ENCODE results near the gene AURKA. TPM values are rescaled to one million over a fixed set of nuclear protein-coding genes. Genes with fewer than 3 reads are reported as not detected.

The AURKA gene
- polyA plus RNA-seq, 1 donor (not counting 4 experiments of a cell fraction or from before 2014, with no cell fraction given): 36.1 TPM

DNA sequence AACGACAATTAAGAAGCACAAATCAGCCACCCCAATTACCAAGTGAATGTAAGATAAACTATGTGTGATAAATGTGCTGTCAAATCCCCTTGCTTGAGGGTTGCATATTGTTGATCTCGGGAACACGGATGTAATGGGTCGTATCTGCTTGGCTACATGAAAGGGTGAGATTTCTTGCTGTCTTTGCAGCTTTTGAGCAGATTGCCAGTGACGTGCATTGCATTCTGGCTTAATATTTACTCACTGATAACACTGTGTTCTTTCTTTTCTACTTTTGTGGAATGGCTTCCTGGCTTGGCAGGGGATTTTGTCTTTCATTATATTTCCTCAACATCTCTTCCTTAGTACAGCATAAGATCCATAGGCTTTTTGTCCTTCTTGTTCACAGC is 43.7 kb downstream of the AURKA start:
- Histone ChIP-seq H3K4me3 (ENCODE audit: control insufficient read depth in 2 of 3, extremely low read depth in 1 of 3, insufficient read depth in 2 of 3, low read depth in 1 of 3, low read length in 3 of 3) (no peak overlapping the region), H3K9ac (ENCODE audit: control insufficient read depth, extremely low read depth, insufficient read depth, low read length) (no peak overlapping the region), H3K4me2 (ENCODE audit: control insufficient read depth, extremely low read depth, insufficient read depth, low read depth, low read length) (no peak overlapping the region), H3K27me3 (ENCODE audit: control insufficient read depth, extremely low read depth, insufficient read depth, low read length) (peaks cover 3% of the 10 kb centered on the region), H3K36me3 (ENCODE audit: control insufficient read depth in 2 of 2, extremely low read depth in 1 of 2, insufficient read depth in 2 of 2, low read length in 2 of 2) (no peaks in the 10 kb centered on the region), H3K79me2 (ENCODE audit: control insufficient read depth, insufficient read depth, low read length) (no peaks in the 10 kb centered on the region), H3K9me3 (ENCODE audit: control insufficient read depth, low read depth, low read length) (no peaks in the 10 kb centered on the region), H2AFZ (ENCODE audit: control insufficient read depth, low read length) (no peak overlapping the region), H3K4me1 (ENCODE audit: control insufficient read depth, extremely low read depth, insufficient read depth, low read length) (peaks cover 3% of the 10 kb centered on the region), H3K27ac (ENCODE audit: control insufficient read depth, insufficient read depth, low read length) (no peak overlapping the region), H3K9me1 (ENCODE audit: control insufficient read depth, extremely low read depth, insufficient read depth, low read length) (no peaks in the 10 kb centered on the region), H4K20me1 (ENCODE audit: control insufficient read depth, extremely low read depth, insufficient read depth, low read length) (no peaks in the 10 kb centered on the region)
- DNase-seq (ENCODE audit: low read depth, low spot score) (no peak), FAIRE-seq (no peak)
- dilution Hi-C loops (cut with MboI; ENCODE audit: extremely low pct_ligation_motif_present, low sequenced_read_pairs): no loop called here
- TF ChIP-seq CTCF (optimal IDR thresholded peaks at IDR 0.05 in 1 of 3, IDR thresholded peaks at IDR 0.05 in 1 of 3, conservative IDR thresholded peaks at IDR 0.05 in 1 of 3; ENCODE audit: extremely low read depth in 1 of 3, insufficient read depth in 2 of 3, low read length in 3 of 3): no peak
- TF ChIP-seq EZH2 (IDR thresholded peaks at IDR 0.05; ENCODE audit: low read length): no peak

DNA sequence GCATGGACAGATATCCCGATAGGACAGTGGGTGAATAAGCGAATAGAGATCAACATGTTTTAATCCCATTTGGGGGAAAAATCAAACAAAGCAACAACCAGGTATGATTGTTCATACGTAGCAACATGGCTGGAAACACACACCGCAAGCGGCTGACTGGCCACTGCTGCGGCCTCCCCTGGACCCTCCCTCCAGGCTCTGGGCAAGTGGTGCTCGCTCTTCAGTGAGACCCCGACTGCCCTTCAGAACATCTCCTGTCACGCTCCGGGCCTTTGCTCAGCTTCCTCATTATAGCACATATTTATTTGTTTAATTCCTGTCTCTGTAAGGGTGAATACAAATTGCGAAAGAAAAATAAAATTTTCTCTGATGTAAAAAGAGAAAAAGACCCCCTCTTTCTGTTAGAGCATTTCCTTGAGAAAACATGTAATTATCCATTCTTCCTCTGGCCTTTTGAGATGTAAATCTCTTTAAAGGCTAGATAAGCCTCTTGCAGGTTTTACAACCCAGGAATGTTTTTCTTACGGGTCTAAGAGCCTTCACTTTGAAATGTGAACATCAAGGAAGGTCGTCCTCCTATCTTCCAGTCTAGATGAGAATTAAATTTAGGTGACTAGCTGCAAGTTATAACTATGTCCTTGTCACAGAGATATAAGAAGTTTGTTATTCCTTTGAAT is 44.2 kb downstream of the AURKA start:
- peaks cover 3% of the 10 kb centered on the region for H3K4me1 ChIP-seq (ENCODE audit: control insufficient read depth, extremely low read depth, insufficient read depth, low read length)
- DNase-seq (ENCODE audit: low read depth, low spot score): no peak
- no peaks in the 10 kb centered on the region for H3K9me3 ChIP-seq (ENCODE audit: control insufficient read depth, low read depth, low read length)
- no peak for FAIRE-seq
- H3K79me2 ChIP-seq (ENCODE audit: control insufficient read depth, insufficient read depth, low read length): no peaks in the 10 kb centered on the region
- H3K4me3 ChIP-seq (ENCODE audit: control insufficient read depth in 2 of 3, extremely low read depth in 1 of 3, insufficient read depth in 2 of 3, low read depth in 1 of 3, low read length in 3 of 3): no peak overlapping the region
- H4K20me1 ChIP-seq (ENCODE audit: control insufficient read depth, extremely low read depth, insufficient read depth, low read length): no peaks in the 10 kb centered on the region
- TF ChIP-seq EZH2 (IDR thresholded peaks at IDR 0.05; ENCODE audit: low read length): no peak
- TF ChIP-seq CTCF (optimal IDR thresholded peaks at IDR 0.05 in 1 of 3, IDR thresholded peaks at IDR 0.05 in 1 of 3, conservative IDR thresholded peaks at IDR 0.05 in 1 of 3; ENCODE audit: extremely low read depth in 1 of 3, insufficient read depth in 2 of 3, low read length in 3 of 3): no peak
- no peak overlapping the region for H3K9ac ChIP-seq (ENCODE audit: control insufficient read depth, extremely low read depth, insufficient read depth, low read length)
- H3K4me2 ChIP-seq (ENCODE audit: control insufficient read depth, extremely low read depth, insufficient read depth, low read depth, low read length): no peak overlapping the region
- no peaks in the 10 kb centered on the region for H3K9me1 ChIP-seq (ENCODE audit: control insufficient read depth, extremely low read depth, insufficient read depth, low read length)
- no peak overlapping the region for H3K27ac ChIP-seq (ENCODE audit: control insufficient read depth, insufficient read depth, low read length)
- dilution Hi-C loops (cut with MboI; ENCODE audit: extremely low pct_ligation_motif_present, low sequenced_read_pairs): no loop called here
- H2AFZ ChIP-seq (ENCODE audit: control insufficient read depth, low read length): no peak overlapping the region
- H3K27me3 ChIP-seq (ENCODE audit: control insufficient read depth, extremely low read depth, insufficient read depth, low read length): peaks cover 3% of the 10 kb centered on the region
- H3K36me3 ChIP-seq (ENCODE audit: control insufficient read depth in 2 of 2, extremely low read depth in 1 of 2, insufficient read depth in 2 of 2, low read length in 2 of 2): no peaks in the 10 kb centered on the region
